Measurements from ENCODE around the gene TCF12.
A peak's percentile ranks its signal among the peaks of the same experiment; 100 is the strongest.

The TCF12 gene

DNA sequence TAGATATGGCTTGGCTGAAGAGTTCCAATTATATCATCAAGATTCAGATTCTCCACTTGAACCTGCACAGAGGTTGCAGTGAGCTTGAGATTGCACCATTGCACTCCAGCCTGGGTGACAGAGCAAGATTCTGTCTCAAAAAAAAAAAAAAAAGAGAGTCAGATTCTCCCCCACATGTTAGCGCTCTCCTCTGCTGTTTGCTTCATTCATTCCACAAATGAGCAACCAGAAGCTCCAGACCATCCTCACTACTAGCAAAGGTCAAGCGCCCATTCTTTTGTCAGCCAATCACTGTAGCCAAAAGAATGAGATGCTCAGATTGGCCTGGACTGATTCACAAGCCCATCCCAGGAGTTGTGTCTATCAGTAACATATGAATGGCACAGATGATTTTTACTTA lies 28.4 kb upstream of the TCF12 start:
- no peaks in the 10 kb centered on the region for H3K27me3 ChIP-seq (ENCODE audit: low read depth, low read length)
- H3K9me3 ChIP-seq (ENCODE audit: control insufficient read depth in 1 of 2, low read length in 2 of 2), result no peaks in the 10 kb centered on the region
- no peak overlapping the region for H3K27ac ChIP-seq (ENCODE audit: low read length)
- H3K4me1 ChIP-seq (ENCODE audit: control insufficient read depth in 1 of 2, insufficient read depth in 2 of 2, low read length in 2 of 2), result peaks cover 16 to 21% of the 10 kb centered on the region in 2 donors
- H3K36me3 ChIP-seq (ENCODE audit: control insufficient read depth in 1 of 2, insufficient read depth in 2 of 2, low read length in 2 of 2), result no peaks in the 10 kb centered on the region
- no peak overlapping the region for H3K4me3 ChIP-seq (ENCODE audit: low read depth in 1 of 2, low read length in 2 of 2)

DNA sequence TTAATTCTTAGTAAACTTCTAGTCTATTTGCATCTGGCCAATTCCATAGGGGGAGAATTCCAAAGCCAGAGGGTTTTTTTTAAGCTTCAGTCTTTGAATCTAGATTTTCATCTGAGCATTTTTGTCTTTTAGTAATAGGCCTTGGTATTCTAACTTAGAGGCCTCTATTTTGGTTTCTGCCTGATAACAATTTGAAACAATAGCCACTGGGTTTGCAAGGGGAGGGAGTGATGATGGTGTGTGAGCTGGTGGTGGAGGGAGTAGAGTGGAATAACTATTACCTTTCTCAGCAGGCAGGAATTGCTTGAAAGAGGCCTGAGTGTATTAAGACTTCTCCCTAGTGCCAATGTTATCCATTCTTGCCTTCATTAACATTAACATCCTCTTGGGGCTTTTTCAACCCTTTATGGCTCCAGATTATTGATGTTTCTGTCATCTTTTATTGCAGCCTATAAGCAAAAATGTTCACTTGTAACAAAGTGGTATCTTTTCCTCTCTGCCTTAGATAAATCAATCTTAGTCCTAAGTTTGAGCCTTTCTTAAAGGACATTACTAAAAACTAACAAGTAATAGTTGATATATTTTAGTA lies 26.5 kb upstream of the TCF12 start:
- Histone ChIP-seq H3K4me3 (ENCODE audit: low read depth in 1 of 2, low read length in 2 of 2) (no peak overlapping the region), H3K36me3 (ENCODE audit: control insufficient read depth in 1 of 2, insufficient read depth in 2 of 2, low read length in 2 of 2) (no peaks in the 10 kb centered on the region), H3K27ac (ENCODE audit: low read length) (no peak overlapping the region), H3K4me1 (ENCODE audit: control insufficient read depth in 1 of 2, insufficient read depth in 2 of 2, low read length in 2 of 2) (peaks cover 11 to 15% of the 10 kb centered on the region in 2 donors), H3K27me3 (ENCODE audit: low read depth, low read length) (no peaks in the 10 kb centered on the region), H3K9me3 (ENCODE audit: control insufficient read depth in 1 of 2, low read length in 2 of 2) (no peaks in the 10 kb centered on the region)

- H3K27me3 ChIP-seq (ENCODE audit: low read depth, low read length), result no peaks in the 10 kb centered on the region
- no peaks in the 10 kb centered on the region for H3K36me3 ChIP-seq (ENCODE audit: control insufficient read depth in 1 of 2, insufficient read depth in 2 of 2, low read length in 2 of 2)
- H3K4me1 ChIP-seq (ENCODE audit: control insufficient read depth in 1 of 2, insufficient read depth in 2 of 2, low read length in 2 of 2), result peaks cover 9 to 15% of the 10 kb centered on the region in 2 donors
- H3K9me3 ChIP-seq (ENCODE audit: control insufficient read depth in 1 of 2, low read length in 2 of 2), result no peaks in the 10 kb centered on the region
- H3K4me3 ChIP-seq (ENCODE audit: low read depth in 1 of 2, low read length in 2 of 2), result no peak overlapping the region
- H3K27ac ChIP-seq (ENCODE audit: low read length), result no peak overlapping the region
Measured at GRCh38 chr15:56892659-56893363, 25.6 kb upstream of the TCF12 start.

DNA sequence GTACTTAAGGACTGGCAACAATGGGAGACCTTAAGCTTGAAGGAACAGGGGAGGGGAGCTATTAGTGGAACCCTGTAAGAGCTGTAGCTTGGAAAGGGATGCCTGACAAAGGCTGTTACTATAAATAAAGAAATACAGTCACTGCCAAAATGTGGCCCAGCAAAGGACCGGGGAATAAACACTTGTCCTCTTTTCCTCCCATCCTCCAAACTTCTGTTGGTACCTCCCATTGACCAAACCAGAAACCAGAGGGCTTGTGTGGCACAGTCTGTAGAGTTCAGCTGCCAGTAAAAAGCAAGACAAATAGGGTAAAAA lies 25.1 kb upstream of the TCF12 start:
- H3K9me3 ChIP-seq (ENCODE audit: control insufficient read depth in 1 of 2, low read length in 2 of 2), result no peaks in the 10 kb centered on the region
- no peak overlapping the region for H3K4me3 ChIP-seq (ENCODE audit: low read depth in 1 of 2, low read length in 2 of 2)
- H3K27ac ChIP-seq (ENCODE audit: low read length), result no peak overlapping the region
- no peaks in the 10 kb centered on the region for H3K36me3 ChIP-seq (ENCODE audit: control insufficient read depth in 1 of 2, insufficient read depth in 2 of 2, low read length in 2 of 2)
- H3K4me1 ChIP-seq (ENCODE audit: control insufficient read depth in 1 of 2, insufficient read depth in 2 of 2, low read length in 2 of 2), result peaks cover 4 to 10% of the 10 kb centered on the region in 2 donors
- H3K27me3 ChIP-seq (ENCODE audit: low read depth, low read length), result no peaks in the 10 kb centered on the region

GRCh38 chr15:56894601-56895000 lies 23.8 kb upstream of the TCF12 start:
- Histone ChIP-seq H3K27me3 (ENCODE audit: low read depth, low read length) (no peaks in the 10 kb centered on the region), H3K4me3 (ENCODE audit: low read depth in 1 of 2, low read length in 2 of 2) (no peak overlapping the region), H3K4me1 (ENCODE audit: control insufficient read depth in 1 of 2, insufficient read depth in 2 of 2, low read length in 2 of 2) (peaks cover 0 to 4% of the 10 kb centered on the region in 2 donors), H3K36me3 (ENCODE audit: control insufficient read depth in 1 of 2, insufficient read depth in 2 of 2, low read length in 2 of 2) (no peaks in the 10 kb centered on the region), H3K9me3 (ENCODE audit: control insufficient read depth in 1 of 2, low read length in 2 of 2) (no peaks in the 10 kb centered on the region), H3K27ac (ENCODE audit: low read length) (no peak overlapping the region)

- no peaks in the 10 kb centered on the region for H3K27me3 ChIP-seq (ENCODE audit: low read depth, low read length)
- no peaks in the 10 kb centered on the region for H3K36me3 ChIP-seq (ENCODE audit: control insufficient read depth in 1 of 2, insufficient read depth in 2 of 2, low read length in 2 of 2)
- no peaks in the 10 kb centered on the region for H3K4me1 ChIP-seq (ENCODE audit: control insufficient read depth in 1 of 2, insufficient read depth in 2 of 2, low read length in 2 of 2)
- H3K27ac ChIP-seq (ENCODE audit: low read length), result no peak overlapping the region
- H3K9me3 ChIP-seq (ENCODE audit: control insufficient read depth in 1 of 2, low read length in 2 of 2), result no peaks in the 10 kb centered on the region
- H3K4me3 ChIP-seq (ENCODE audit: low read depth in 1 of 2, low read length in 2 of 2), result no peak overlapping the region
Measured at GRCh38 chr15:56901931-56902330, 16.5 kb upstream of the TCF12 start.

DNA sequence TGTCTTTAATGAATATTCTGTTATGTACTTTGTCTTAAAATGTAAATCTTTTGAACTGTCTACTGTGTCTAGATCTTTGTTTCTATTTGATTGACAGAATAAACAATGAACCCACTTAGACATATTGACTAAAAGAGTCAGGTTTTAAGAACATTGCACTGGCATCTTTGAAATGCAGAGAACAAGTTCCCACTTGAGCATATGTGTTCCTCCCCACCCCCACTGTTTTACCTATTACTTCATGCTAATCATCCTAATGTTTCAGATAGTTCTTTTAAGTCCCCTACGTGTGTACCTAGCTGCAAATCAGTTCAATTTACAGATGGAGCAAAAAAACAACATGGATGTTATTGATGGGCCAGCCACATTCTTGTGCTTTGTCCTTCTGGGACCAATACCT lies 11.7 kb upstream of the TCF12 start:
- Histone ChIP-seq H3K27ac (ENCODE audit: low read length) (no peak overlapping the region), H3K4me3 (ENCODE audit: low read depth in 1 of 2, low read length in 2 of 2) (peak overlapping the region in 1 of 2 donors; percentile 34), H3K36me3 (ENCODE audit: control insufficient read depth in 1 of 2, insufficient read depth in 2 of 2, low read length in 2 of 2) (no peaks in the 10 kb centered on the region), H3K9me3 (ENCODE audit: control insufficient read depth in 1 of 2, low read length in 2 of 2) (no peaks in the 10 kb centered on the region), H3K27me3 (ENCODE audit: low read depth, low read length) (no peaks in the 10 kb centered on the region), H3K4me1 (ENCODE audit: control insufficient read depth in 1 of 2, insufficient read depth in 2 of 2, low read length in 2 of 2) (no peaks in the 10 kb centered on the region)

DNA sequence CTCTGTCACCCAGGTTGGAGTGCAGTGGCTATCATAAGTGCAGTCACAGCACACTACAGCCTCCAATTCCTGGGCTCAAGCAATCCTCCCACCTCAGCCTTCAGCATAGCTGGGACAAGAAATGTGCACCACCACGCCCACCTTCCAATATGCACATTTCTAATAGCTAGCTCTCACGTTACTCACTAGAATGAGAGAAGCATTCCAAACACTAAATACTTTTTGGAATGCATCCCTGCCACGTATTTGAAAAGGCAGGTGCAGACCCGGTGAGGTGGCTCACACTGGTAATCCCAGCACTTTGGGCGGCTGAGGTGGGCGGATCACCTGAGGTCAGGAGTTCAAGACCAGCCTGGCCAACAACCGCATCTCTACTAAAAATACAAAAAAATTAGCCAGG lies 7.6 kb upstream of the TCF12 start:
- no peaks in the 10 kb centered on the region for H3K27me3 ChIP-seq (ENCODE audit: low read depth, low read length)
- no peaks in the 10 kb centered on the region for H3K36me3 ChIP-seq (ENCODE audit: control insufficient read depth in 1 of 2, insufficient read depth in 2 of 2, low read length in 2 of 2)
- H3K9me3 ChIP-seq (ENCODE audit: control insufficient read depth in 1 of 2, low read length in 2 of 2), result no peaks in the 10 kb centered on the region
- no peak overlapping the region for H3K27ac ChIP-seq (ENCODE audit: low read length)
- no peaks in the 10 kb centered on the region for H3K4me1 ChIP-seq (ENCODE audit: control insufficient read depth in 1 of 2, insufficient read depth in 2 of 2, low read length in 2 of 2)
- no peak overlapping the region for H3K4me3 ChIP-seq (ENCODE audit: low read depth in 1 of 2, low read length in 2 of 2)

DNA sequence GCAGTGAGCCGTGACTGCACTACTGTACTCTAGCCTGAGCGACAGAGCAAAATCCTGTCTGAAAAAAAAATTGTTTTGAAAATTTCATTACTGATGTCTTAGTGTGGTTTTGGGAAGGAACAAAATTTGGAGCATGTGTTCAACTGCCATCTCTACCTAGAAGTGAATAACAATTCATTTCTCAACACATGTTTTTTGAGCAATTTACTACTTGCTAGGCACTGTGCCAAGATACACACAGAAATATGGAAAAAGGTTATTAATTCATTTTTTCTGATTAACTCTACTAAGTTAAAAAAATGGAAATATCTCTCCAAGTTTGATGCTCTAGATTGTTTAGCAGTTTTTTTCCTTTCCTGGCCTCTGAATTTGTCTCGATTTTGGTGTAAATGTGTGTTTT lies 5.2 kb upstream of the TCF12 start:
- H3K9me3 ChIP-seq (ENCODE audit: control insufficient read depth in 1 of 2, low read length in 2 of 2), result no peaks in the 10 kb centered on the region
- H3K27me3 ChIP-seq (ENCODE audit: low read depth, low read length), result no peaks in the 10 kb centered on the region
- no peak overlapping the region for H3K27ac ChIP-seq (ENCODE audit: low read length)
- peaks cover 5 to 8% of the 10 kb centered on the region in 2 donors for H3K4me1 ChIP-seq (ENCODE audit: control insufficient read depth in 1 of 2, insufficient read depth in 2 of 2, low read length in 2 of 2)
- H3K36me3 ChIP-seq (ENCODE audit: control insufficient read depth in 1 of 2, insufficient read depth in 2 of 2, low read length in 2 of 2), result no peaks in the 10 kb centered on the region
- no peak overlapping the region for H3K4me3 ChIP-seq (ENCODE audit: low read depth in 1 of 2, low read length in 2 of 2)

DNA sequence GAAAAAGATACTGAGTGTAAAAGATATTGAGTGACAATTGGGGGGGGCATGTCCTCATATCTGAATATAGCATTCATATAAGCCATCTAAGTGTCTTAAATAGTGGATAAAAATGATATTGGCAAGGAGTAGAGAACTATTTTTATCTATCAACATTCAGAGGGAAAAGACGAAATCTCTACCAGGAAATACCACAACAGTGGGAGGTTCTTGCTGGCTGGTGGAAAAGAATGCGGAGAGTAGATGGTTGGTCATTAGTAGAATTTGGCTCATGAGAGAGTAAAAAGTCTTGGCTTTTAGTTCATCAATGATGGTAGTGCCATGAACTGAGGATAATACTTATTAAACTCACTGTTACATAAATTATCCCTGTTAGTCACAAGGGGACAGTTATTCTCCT lies 4.8 kb upstream of the TCF12 start:
- H3K4me3 ChIP-seq (ENCODE audit: low read depth in 1 of 2, low read length in 2 of 2), result no peak overlapping the region
- H3K36me3 ChIP-seq (ENCODE audit: control insufficient read depth in 1 of 2, insufficient read depth in 2 of 2, low read length in 2 of 2), result no peaks in the 10 kb centered on the region
- H3K27me3 ChIP-seq (ENCODE audit: low read depth, low read length), result no peaks in the 10 kb centered on the region
- no peak overlapping the region for H3K27ac ChIP-seq (ENCODE audit: low read length)
- H3K4me1 ChIP-seq (ENCODE audit: control insufficient read depth in 1 of 2, insufficient read depth in 2 of 2, low read length in 2 of 2), result peaks cover 5 to 8% of the 10 kb centered on the region in 2 donors
- H3K9me3 ChIP-seq (ENCODE audit: control insufficient read depth in 1 of 2, low read length in 2 of 2), result no peaks in the 10 kb centered on the region

- no peaks in the 10 kb centered on the region for H3K27me3 ChIP-seq (ENCODE audit: low read depth, low read length)
- H3K36me3 ChIP-seq (ENCODE audit: control insufficient read depth in 1 of 2, insufficient read depth in 2 of 2, low read length in 2 of 2), result no peaks in the 10 kb centered on the region
- H3K4me3 ChIP-seq (ENCODE audit: low read depth in 1 of 2, low read length in 2 of 2), result no peak overlapping the region
- H3K9me3 ChIP-seq (ENCODE audit: control insufficient read depth in 1 of 2, low read length in 2 of 2), result no peaks in the 10 kb centered on the region
- peaks cover 11 to 18% of the 10 kb centered on the region in 2 donors for H3K4me1 ChIP-seq (ENCODE audit: control insufficient read depth in 1 of 2, insufficient read depth in 2 of 2, low read length in 2 of 2)
- no peak overlapping the region for H3K27ac ChIP-seq (ENCODE audit: low read length)
Measured at GRCh38 chr15:56915888-56916287, 2.6 kb upstream of the TCF12 start.

Data from muscle layer of duodenum (tissue), 2 donors.